Glutamatergic neuron (in vitro differentiated cells): ENCODE data around the gene GSE1. TPM values are rescaled to one million over a fixed set of nuclear protein-coding genes. Genes with fewer than 3 reads are reported as not detected.

Experiments used
- DNase-seq: peaks from one replicate; pipeline ENCODE4 v3.0.0; 2022
- H3K27ac Mint-ChIP-seq: one replicate; pipeline ENCODE4 v1.8.0; 2020; ENCODE audit warnings: mild to moderate bottlenecking, mixed read lengths, inconsistent platforms; ENCODE audit not compliant: unreplicated experiment
- H3K27me3 Mint-ChIP-seq: one replicate; pipeline ENCODE4 v1.8.0; 2020; ENCODE audit warnings: mild to moderate bottlenecking, moderate library complexity, mixed read lengths, inconsistent platforms; ENCODE audit not compliant: unreplicated experiment
- H3K36me3 Mint-ChIP-seq: one replicate; pipeline ENCODE4 v1.8.0; 2020; ENCODE audit warnings: mild to moderate bottlenecking, mixed read lengths, inconsistent platforms; ENCODE audit not compliant: unreplicated experiment
- H3K4me1 Mint-ChIP-seq: one replicate; pipeline ENCODE4 v1.8.0; 2020; ENCODE audit warnings: mild to moderate bottlenecking, low read depth, mixed read lengths, inconsistent platforms; ENCODE audit not compliant: unreplicated experiment
- H3K4me3 Mint-ChIP-seq: one replicate; pipeline ENCODE4 v1.8.0; 2020; ENCODE audit warnings: mild to moderate bottlenecking, mixed read lengths, inconsistent platforms; ENCODE audit not compliant: unreplicated experiment
- H3K9me3 Mint-ChIP-seq: one replicate; pipeline ENCODE4 v1.8.0; 2020; ENCODE audit warnings: mild to moderate bottlenecking, moderate library complexity, mixed read lengths, inconsistent platforms; ENCODE audit not compliant: unreplicated experiment
- CTCF ChIP-seq: fragments of 200-600 bp; sonication (generic); IDR thresholded peaks from one replicate; pipeline ENCODE4 v1.5.0; 2021; ENCODE audit not compliant: partially characterized antibody, unreplicated experiment
- total RNA-seq: library from RNA; stranded (reverse); fragmentation: NEBNext Ultra II Directional; extraction: Animal tissue kit (Norgen Biotek cat#: 25700); gene quantifications from one replicate; pipeline ENCODE4 v1.2.1, GENCODE V29; 2021; ENCODE audit not compliant: unreplicated experiment

Gene GSE1
- total RNA-seq, 1 donor from 2014 or later = 473 TPM

- H3K4me1 Mint-ChIP-seq = peaks cover 30% of the 10 kb centered on the region
- TF ChIP-seq CTCF = no peak
- H3K27me3 Mint-ChIP-seq = peaks cover 28% of the 10 kb centered on the region
- peak overlapping the region; percentile 76 for H3K27ac Mint-ChIP-seq
- H3K4me3 Mint-ChIP-seq = peak overlapping the region; percentile 67
- no peaks in the 10 kb centered on the region for H3K36me3 Mint-ChIP-seq
- H3K9me3 Mint-ChIP-seq = peaks cover 40% of the 10 kb centered on the region
- no peak for DNase-seq
Observed at GRCh38 chr16:85631802-85632393, 18.8 kb downstream of the GSE1 start.

- H3K27me3 Mint-ChIP-seq = peaks cover 30% of the 10 kb centered on the region
- H3K4me1 Mint-ChIP-seq = peaks cover 24% of the 10 kb centered on the region
- H3K36me3 Mint-ChIP-seq = no peaks in the 10 kb centered on the region
- H3K4me3 Mint-ChIP-seq = no peak overlapping the region
- peaks cover 38% of the 10 kb centered on the region for H3K9me3 Mint-ChIP-seq
- TF ChIP-seq CTCF = no peak
- no peak for DNase-seq
- H3K27ac Mint-ChIP-seq = no peak overlapping the region
Observed at GRCh38 chr16:85632709-85633437, 19.8 kb downstream of the GSE1 start.

GRCh38 chr16:85633438-85633743 is 20.3 kb downstream of the GSE1 start:
- Mint-ChIP-seq H3K27ac (no peak overlapping the region), H3K9me3 (peaks cover 39% of the 10 kb centered on the region), H3K4me3 (no peak overlapping the region), H3K27me3 (peaks cover 30% of the 10 kb centered on the region), H3K36me3 (no peaks in the 10 kb centered on the region), H3K4me1 (peaks cover 26% of the 10 kb centered on the region)
- no peak for TF ChIP-seq CTCF
- DNase-seq = no peak

GRCh38 chr16:85633888-85634287 is 20.8 kb downstream of the GSE1 start:
- no peak overlapping the region for H3K27ac Mint-ChIP-seq
- TF ChIP-seq CTCF = no peak
- DNase-seq = no peak
- H3K9me3 Mint-ChIP-seq = peaks cover 34% of the 10 kb centered on the region
- no peaks in the 10 kb centered on the region for H3K36me3 Mint-ChIP-seq
- peaks cover 21% of the 10 kb centered on the region for H3K4me1 Mint-ChIP-seq
- no peak overlapping the region for H3K4me3 Mint-ChIP-seq
- peaks cover 25% of the 10 kb centered on the region for H3K27me3 Mint-ChIP-seq
